Activated CD4-positive, alpha-beta memory T cell treated with anti-CD3 and anti-CD28 coated beads, Interleukin-2, amount 10 ng/mL, durations not matched to agents 7 days and 5 days (primary cell): ENCODE results near the gene MED17. TPM values are rescaled to one million over a fixed set of nuclear protein-coding genes. Genes with fewer than 3 reads are reported as not detected.
A peak's percentile ranks its signal among the peaks of the same experiment; 100 is the strongest.
"Not testable (repeated sequence)": the region's sequence is repeated elsewhere in the genome, so short reads cannot be mapped to it uniquely, and the experiment has no call there.

ENCODE experiments used
- CTCF ChIA-PET: fragments of 350-600 bp; sonication (Branson Sonifier 250); formaldehyde crosslinking; loops from one replicate; lab custom pipeline; 2021; ENCODE audit warnings: antibody characterized with exemption, inconsistent platforms; lab: Charles Lee
- POLR2A ChIA-PET: fragments of 350-600 bp; sonication (Branson Sonifier 250); formaldehyde crosslinking; loops from one replicate; lab custom pipeline; 2021; ENCODE audit warnings: antibody characterized with exemption; lab: Charles Lee
- DNase-seq: peaks from one replicate; pipeline ENCODE4 v3.0.0-alpha.2; 2020
- H3K27ac Mint-ChIP-seq: one replicate; pipeline ENCODE4 v1.8.0; 2021; ENCODE audit warnings: mild to moderate bottlenecking, mixed read lengths
- H3K27me3 Mint-ChIP-seq: one replicate; pipeline ENCODE4 v1.8.0; 2021; ENCODE audit warnings: mixed read lengths
- H3K36me3 Mint-ChIP-seq: one replicate; pipeline ENCODE4 v1.8.0; 2021; ENCODE audit warnings: low read depth, mixed read lengths
- H3K4me1 Mint-ChIP-seq: one replicate; pipeline ENCODE4 v1.8.0; 2021; ENCODE audit warnings: mixed read lengths
- H3K4me3 Mint-ChIP-seq: one replicate; pipeline ENCODE4 v1.8.0; 2021; ENCODE audit warnings: mild to moderate bottlenecking, mixed read lengths
- H3K9me3 Mint-ChIP-seq: one replicate; pipeline ENCODE4 v1.8.0; 2021; ENCODE audit warnings: mixed read lengths
- total RNA-seq, 2 experiments: library from RNA; stranded (reverse); gene quantifications; one replicate each; pipeline ENCODE4 v1.2.3, GENCODE V29; 2021

MED17 gene
- total RNA-seq, 2 experiments from 2014 or later = 40.6 to 42.9 TPM

DNA sequence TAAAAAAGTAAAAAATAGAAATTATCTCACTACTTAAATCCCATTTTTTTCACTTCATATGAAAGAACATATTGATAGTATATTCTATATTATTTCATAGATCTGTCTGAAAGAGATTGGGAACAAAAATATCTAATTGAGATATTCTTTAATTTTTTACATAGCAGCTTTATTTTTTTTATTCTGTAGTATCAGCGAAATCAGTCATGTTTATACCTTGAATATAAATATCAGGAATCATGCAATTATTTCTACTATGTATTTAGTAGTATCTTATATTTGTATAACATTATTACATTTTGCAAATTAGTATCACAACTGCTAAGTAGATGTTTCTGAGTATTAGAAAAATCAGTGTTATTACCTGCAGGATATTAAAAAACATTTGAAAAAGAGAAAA lies 22.2 kb upstream of the MED17 start:
- ChIA-PET POLR2A (interaction anchor here (0.9 to 1.9 kb wide), 3 partner anchors 20 to 22 kb away, joined by 3 to 5 read pairs (median 4); partner anchors contain the start of genes C11orf54, MED17 and TAF1D), CTCF (no interaction called here)
- no peak for DNase-seq

DNA sequence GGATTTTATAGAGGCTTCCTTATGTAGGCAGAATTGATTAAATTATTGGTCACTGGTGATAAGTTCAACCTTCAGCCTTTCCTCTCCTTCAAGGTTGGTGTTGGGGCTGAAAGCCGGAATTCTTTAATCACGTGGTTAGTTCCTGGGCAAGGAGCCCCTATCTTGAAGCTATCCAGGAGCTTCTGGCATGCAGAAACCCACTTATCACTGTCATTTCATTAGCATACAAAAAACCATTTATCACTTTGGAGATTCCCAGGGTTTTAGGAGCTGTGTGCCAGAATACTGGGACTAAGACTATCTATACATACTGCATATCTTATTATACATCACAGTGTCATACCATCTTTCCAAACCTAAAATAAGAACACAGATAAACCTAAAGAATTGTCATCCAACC lies 18.5 kb upstream of the MED17 start:
- Mint-ChIP-seq H3K4me3 (no peak overlapping the region), H3K4me1 (no peaks in the 10 kb centered on the region), H3K9me3 (peaks cover 13% of the 10 kb centered on the region), H3K36me3 (peaks cover 42% of the 10 kb centered on the region), H3K27me3 (no peaks in the 10 kb centered on the region), H3K27ac (no peak overlapping the region)
- DNase-seq = no peak
- POLR2A ChIA-PET = interaction anchor here (0.9 to 2.2 kb wide), 2 partner anchors 10 to 18 kb away, joined by 3 to 8 read pairs; partner anchors contain the start of gene MED17
- CTCF ChIA-PET = interaction anchor here (0.6 kb wide), 1 partner anchor 27 kb away, joined by 3 read pairs; no protein-coding TSS in a partner anchor

More for the DNA sequence above, 22.2 kb upstream of the MED17 start:
- Mint-ChIP-seq H3K27ac (no peak overlapping the region), H3K27me3 (no peaks in the 10 kb centered on the region), H3K36me3 (peaks cover 51% of the 10 kb centered on the region), H3K4me3 (no peak overlapping the region), H3K4me1 (no peaks in the 10 kb centered on the region), H3K9me3 (peaks cover 8% of the 10 kb centered on the region)

DNA sequence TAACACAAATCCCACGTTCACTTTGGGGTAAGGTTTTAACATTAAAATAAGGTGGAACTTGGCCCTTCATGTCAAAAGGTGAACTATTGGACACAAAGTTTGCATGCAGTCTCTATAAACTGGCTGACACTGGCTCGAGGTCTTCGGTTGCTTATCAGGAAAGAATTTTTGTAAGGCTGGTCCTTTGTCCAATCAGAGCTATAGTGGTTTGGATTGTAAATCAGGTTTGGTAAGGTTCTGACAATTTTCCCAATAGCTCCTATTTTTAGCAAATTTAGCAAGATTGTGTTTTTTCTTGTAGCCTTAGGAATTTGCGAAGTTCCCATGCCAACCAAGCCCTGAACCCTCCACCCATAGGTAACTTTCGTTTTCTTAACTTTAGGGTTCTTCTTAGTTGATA lies 17.6 kb upstream of the MED17 start:
- H3K27me3 Mint-ChIP-seq = no peaks in the 10 kb centered on the region
- peaks cover 35% of the 10 kb centered on the region for H3K36me3 Mint-ChIP-seq
- CTCF ChIA-PET = no interaction called here
- H3K4me1 Mint-ChIP-seq = no peaks in the 10 kb centered on the region
- H3K4me3 Mint-ChIP-seq = no peak overlapping the region
- POLR2A ChIA-PET = interaction anchor here (2.2 kb wide), 1 partner anchor 9 kb away, joined by 8 read pairs; no protein-coding TSS in a partner anchor
- no peak for DNase-seq
- peaks cover 13% of the 10 kb centered on the region for H3K9me3 Mint-ChIP-seq
- H3K27ac Mint-ChIP-seq = no peak overlapping the region

DNA sequence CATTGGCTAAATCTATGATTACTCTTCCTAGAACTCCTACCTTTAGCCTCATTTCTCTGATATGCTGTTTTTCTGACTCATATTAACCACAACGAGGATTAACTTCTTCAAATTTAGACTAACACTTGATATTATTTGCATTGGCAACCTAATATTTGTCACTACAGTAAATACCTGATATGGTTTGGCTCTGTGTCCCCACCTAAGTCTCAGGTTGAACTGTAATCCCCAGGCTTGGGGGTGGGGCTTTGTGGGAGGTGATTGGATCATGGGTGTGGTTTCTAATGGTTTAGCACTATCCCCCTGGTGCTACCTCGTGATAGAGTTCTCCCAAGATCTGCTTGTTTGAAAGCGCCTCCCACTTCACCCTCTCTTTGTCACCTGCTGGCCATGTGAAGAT lies 17.1 kb upstream of the MED17 start:
- POLR2A ChIA-PET = interaction anchor here (1.9 kb wide), 1 partner anchor 17 kb away, joined by 9 read pairs; the partner anchor contains the start of gene MED17
- no peak overlapping the region for H3K27ac Mint-ChIP-seq

DNA sequence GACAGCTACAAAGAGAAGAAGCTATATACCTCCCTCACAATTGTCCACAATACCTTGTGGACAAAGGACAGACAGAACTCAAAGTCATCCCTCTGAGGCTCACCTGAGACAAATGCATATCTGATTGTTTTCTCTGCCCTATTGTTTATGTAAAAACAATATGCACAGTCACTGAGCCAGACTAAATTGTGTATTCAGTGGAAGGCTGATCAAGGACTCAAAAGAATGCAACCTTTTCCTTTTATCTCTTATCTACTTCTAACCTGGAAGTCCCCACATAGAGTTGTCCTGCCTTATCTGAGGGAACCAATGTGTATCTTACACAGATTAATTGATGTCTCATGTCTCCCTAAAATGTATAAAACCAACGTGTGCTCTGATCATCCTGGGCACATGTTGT lies 13.9 kb upstream of the MED17 start:
- Mint-ChIP-seq H3K4me3 (no peak overlapping the region), H3K36me3 (peaks cover 37% of the 10 kb centered on the region), H3K27me3 (no peaks in the 10 kb centered on the region), H3K27ac (no peak overlapping the region), H3K4me1 (no peaks in the 10 kb centered on the region), H3K9me3 (peaks cover 13% of the 10 kb centered on the region)
- DNase-seq = no peak
- CTCF ChIA-PET = no interaction called here
- POLR2A ChIA-PET = no interaction called here

More for the DNA sequence above, 17.1 kb upstream of the MED17 start:
- Mint-ChIP-seq H3K27me3 (no peaks in the 10 kb centered on the region), H3K36me3 (peaks cover 35% of the 10 kb centered on the region), H3K9me3 (peaks cover 13% of the 10 kb centered on the region), H3K4me1 (no peaks in the 10 kb centered on the region), H3K4me3 (no peak overlapping the region)
- CTCF ChIA-PET = no interaction called here
- no peak for DNase-seq

DNA sequence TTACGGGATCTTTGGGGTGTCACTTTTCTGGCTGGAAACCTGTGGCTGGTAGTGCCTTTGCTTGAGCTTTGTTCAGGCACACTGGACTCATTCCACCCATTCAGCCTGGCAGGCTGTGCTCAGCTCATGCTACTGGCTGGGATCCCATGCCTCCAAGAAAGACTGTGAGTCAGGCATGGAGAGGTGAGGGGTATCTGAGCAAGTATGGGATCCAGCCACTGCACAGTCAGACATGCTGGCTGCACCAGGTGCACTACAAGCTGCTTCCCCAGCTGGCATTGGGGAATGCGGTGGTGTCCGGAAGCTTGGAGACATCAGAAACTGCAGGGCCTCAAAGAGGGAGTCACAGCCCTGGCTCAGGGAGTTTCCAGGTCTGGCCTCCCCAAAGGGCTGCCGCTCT lies 12.0 kb upstream of the MED17 start:
- Mint-ChIP-seq H3K27me3 (no peaks in the 10 kb centered on the region), H3K27ac (no peak overlapping the region), H3K9me3 (peaks cover 3% of the 10 kb centered on the region), H3K4me3 (no peak overlapping the region), H3K36me3 (peaks cover 18% of the 10 kb centered on the region), H3K4me1 (no peaks in the 10 kb centered on the region)
- ChIA-PET CTCF (no interaction called here), POLR2A (interaction anchor here (0.8 to 1.5 kb wide), 2 partner anchors 31 to 32 kb away, joined by 3 to 4 read pairs; partner anchors contain the start of genes C11orf54 and TAF1D)
- DNase-seq = no peak

DNA sequence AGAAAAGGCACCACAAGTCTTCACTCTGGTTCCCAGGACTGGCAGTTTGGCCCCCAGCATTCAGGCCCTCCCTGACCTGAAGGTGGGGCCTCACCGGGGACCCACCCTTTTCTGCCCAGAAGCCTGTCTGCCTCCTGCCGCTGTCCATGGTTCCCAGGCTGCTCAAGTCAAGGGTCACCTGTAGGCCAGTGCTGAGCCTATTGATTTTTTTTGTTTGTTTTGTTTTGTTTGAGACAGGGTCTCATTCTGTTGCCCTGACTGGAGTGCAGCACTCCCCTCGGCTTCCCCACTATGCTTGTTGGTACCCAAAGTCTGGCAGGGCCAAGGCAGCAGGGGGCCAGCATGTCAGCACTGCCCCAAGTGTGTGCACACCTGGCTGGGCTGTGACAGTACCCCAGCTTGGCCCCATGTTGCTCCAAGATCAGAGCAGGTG lies 11.0 kb upstream of the MED17 start:
- Mint-ChIP-seq H3K9me3 (peaks cover 4% of the 10 kb centered on the region), H3K4me3 (no peak overlapping the region), H3K4me1 (no peaks in the 10 kb centered on the region), H3K27me3 (no peaks in the 10 kb centered on the region), H3K36me3 (peaks cover 13% of the 10 kb centered on the region), H3K27ac (no peak overlapping the region)
- CTCF ChIA-PET = no interaction called here
- DNase-seq = no peak
- POLR2A ChIA-PET = interaction anchor here (1.5 to 2.0 kb wide), 2 partner anchors 10 to 32 kb away, joined by 4 to 8 read pairs; partner anchors contain the start of genes C11orf54, MED17 and TAF1D

DNA sequence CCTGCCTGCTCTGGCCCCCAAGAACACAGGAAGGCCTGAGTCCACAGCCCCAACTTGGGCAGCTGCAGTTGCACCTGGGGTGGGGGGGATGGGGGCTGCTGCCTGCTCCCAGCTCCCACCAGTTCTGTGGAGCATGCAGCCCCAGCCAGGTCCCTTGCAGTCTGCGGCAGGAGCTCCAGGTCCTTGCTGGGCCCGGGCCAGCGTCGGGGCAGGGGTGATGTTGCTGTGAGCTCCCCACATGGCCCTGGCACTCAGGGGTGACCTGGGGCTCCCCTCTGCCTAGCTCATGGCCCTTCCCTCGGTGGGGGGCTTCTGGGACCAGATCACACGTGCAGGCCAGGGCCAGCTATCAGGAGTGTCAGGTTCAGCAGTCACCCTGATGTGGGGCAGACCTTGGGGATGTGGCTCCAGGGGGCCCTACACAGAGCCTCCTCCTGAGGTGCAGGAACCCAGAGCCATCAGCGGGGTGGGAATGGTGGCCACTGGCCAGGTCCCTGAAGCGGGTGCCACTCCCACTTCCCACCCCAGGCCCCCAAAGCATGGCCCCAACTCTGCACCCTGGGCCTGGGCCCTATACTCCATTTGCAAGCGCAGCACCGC lies 10.4 kb upstream of the MED17 start:
- H3K36me3 Mint-ChIP-seq = peaks cover 6% of the 10 kb centered on the region
- H3K27ac Mint-ChIP-seq = no peak overlapping the region
- no peak for DNase-seq
- H3K27me3 Mint-ChIP-seq = no peaks in the 10 kb centered on the region
- H3K4me3 Mint-ChIP-seq = no peak overlapping the region
- ChIA-PET CTCF (no interaction called here), POLR2A (interaction anchor here (1.5 to 2.0 kb wide), 2 partner anchors 9 to 32 kb away, joined by 4 to 8 read pairs; partner anchors contain the start of genes C11orf54, MED17 and TAF1D)
- peaks cover 2% of the 10 kb centered on the region for H3K9me3 Mint-ChIP-seq
- H3K4me1 Mint-ChIP-seq = no peaks in the 10 kb centered on the region

DNA sequence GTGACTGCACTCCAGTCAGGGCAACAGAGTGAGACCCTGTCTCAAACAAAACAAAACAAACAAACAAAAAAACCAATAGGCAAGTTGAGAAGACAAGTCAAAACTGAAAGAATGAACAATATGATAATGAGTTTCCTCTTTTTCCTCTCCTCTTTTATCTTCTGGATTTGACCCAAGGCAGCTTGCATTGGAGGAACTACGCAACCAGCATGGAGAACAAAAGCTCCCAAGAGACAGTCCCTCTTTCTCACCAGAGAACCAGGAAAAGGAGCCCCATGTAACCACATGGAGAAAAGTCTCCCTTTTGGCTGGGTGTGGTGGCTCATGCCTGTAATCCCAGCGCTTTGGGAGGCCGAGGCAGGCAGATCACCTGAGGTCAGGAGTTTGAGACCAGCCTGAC lies 9.5 kb upstream of the MED17 start:
- CTCF ChIA-PET, H3K27ac Mint-ChIP-seq: not testable (repeated sequence)
- POLR2A ChIA-PET = interaction anchor here (2.0 to 2.6 kb wide), 2 partner anchors 8 to 9 kb away, joined by 8 read pairs; partner anchors contain the start of gene MED17

DNA sequence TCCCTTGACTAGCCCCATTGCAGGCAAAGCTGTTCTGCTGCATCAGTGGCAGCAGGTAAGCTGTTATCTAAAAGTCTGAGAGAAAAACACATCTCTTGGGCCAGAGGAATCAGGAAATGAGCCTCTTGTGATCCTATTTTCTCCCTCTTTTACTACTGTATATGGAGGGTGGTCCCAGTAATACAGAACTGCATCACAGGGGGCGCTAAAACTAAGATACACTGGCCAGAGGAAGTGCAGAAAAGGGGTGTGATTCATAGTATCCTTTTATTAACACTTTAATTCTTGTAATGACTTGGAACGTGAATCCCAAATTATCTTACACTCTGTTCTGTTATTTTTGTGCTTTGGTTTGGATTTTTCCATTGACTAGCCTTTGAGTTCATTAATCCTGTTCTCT lies 8.8 kb upstream of the MED17 start:
- H3K9me3 Mint-ChIP-seq = peaks cover 2% of the 10 kb centered on the region
- no peaks in the 10 kb centered on the region for H3K27me3 Mint-ChIP-seq
- no peaks in the 10 kb centered on the region for H3K4me1 Mint-ChIP-seq
- ChIA-PET POLR2A (interaction anchor here (2.6 kb wide), 1 partner anchor 10 kb away, joined by 8 read pairs; no protein-coding TSS in a partner anchor), CTCF (no interaction called here)
- H3K4me3 Mint-ChIP-seq = no peak overlapping the region
- no peak overlapping the region for H3K27ac Mint-ChIP-seq
- peaks cover 12% of the 10 kb centered on the region for H3K36me3 Mint-ChIP-seq
- no peak for DNase-seq

More for the DNA sequence above, 9.5 kb upstream of the MED17 start:
- not testable (repeated sequence) for H3K27me3 Mint-ChIP-seq, H3K9me3 Mint-ChIP-seq, H3K4me3 Mint-ChIP-seq, DNase-seq, H3K36me3 Mint-ChIP-seq, H3K4me1 Mint-ChIP-seq

DNA sequence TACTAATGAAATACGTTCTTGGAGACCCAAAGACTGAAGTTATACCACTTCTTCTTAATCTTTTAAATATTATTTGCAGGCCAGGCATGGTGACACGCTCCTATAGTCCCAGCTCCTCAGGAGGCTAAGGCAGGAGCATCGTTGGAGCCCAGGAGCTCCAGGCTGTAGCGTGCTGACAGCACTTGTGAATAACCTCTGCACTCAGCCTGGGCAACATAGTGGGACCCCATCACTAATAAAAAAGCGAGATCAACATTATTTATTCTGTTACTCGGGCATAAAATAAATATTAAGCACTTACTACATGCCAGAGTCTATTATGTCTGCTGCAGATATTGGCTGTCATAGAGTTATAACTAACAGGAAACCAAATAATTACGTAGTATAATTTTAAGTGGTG lies 720 bp upstream of the MED17 start:
- ChIA-PET POLR2A (interaction anchor here (0.8 to 9.1 kb wide), 24 partner anchors 9 to 761 kb away, joined by 3 to 325 read pairs (median 5); partner anchors contain the start of genes C11orf54, CEP295, FUT4 and PANX1), CTCF (interaction anchor here (0.8 to 3.8 kb wide), 6 partner anchors 15 to 345 kb away, joined by 3 to 47 read pairs (median 4); partner anchors contain the start of genes C11orf54, PANX1 and TAF1D)
- H3K27me3 Mint-ChIP-seq = no peaks in the 10 kb centered on the region
- DNase-seq = no peak
- H3K27ac Mint-ChIP-seq = peak overlapping the region; percentile 90
- peaks cover 46% of the 10 kb centered on the region for H3K4me1 Mint-ChIP-seq
- peak overlapping the region; percentile 97 for H3K4me3 Mint-ChIP-seq
- H3K36me3 Mint-ChIP-seq = peaks cover 43% of the 10 kb centered on the region
- H3K9me3 Mint-ChIP-seq = no peaks in the 10 kb centered on the region

DNA sequence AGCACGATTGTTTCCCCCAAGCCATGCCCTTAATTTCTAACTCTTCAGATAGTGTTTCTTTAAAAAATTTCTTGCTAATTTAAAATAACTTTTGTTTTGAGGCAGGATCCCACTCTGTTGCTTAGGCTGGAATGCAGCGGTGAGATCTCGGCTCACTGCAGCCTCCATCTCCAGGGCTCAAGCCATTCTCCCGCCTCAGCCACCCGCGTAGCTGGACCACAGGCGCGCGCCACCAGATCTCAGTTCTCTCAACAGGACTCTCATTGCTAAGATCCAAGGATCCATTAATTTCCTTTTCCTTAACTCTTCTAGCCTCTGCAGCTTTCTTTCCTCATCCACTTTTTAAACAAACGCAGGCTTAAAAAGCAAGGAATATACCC lies 327 bp upstream of the MED17 start:
- Mint-ChIP-seq H3K27me3 (no peaks in the 10 kb centered on the region), H3K9me3 (no peaks in the 10 kb centered on the region), H3K4me3 (peak overlapping the region; percentile 97), H3K27ac (peak overlapping the region; percentile 90), H3K4me1 (peaks cover 48% of the 10 kb centered on the region), H3K36me3 (peaks cover 45% of the 10 kb centered on the region)
- ChIA-PET POLR2A (interaction anchor here (0.7 to 9.1 kb wide), 28 partner anchors 9 to 1310 kb away, joined by 3 to 325 read pairs (median 5); partner anchors contain the start of genes ANKRD49, C11orf54, CEP295 and FUT4), CTCF (interaction anchor here (0.8 to 3.8 kb wide), 8 partner anchors 15 to 345 kb away, joined by 3 to 47 read pairs (median 4); partner anchors contain the start of genes C11orf54, CEP295, PANX1 and TAF1D)
- no peak for DNase-seq

DNA sequence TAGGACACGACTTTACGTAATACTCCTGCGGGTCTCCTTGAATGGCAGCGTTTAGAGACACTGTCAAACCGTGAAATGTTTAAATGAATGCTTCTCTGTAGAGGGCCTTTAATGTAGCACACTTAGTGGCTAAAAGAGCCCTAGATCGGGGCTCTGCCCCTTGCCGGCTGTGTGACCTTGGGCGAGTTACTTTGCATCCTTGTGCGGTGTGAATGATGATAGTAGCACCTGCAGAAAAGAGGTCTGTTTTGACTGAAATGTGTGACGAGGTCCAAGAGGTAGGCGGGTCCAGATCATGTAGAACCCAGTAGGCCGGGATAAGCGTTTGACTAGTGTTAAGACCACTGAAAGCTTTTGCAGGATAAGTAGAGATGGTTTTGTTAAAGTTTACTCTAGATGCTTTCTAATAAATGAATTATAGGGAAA lies 866 bp downstream of the MED17 start:
- Mint-ChIP-seq H3K9me3 (no peaks in the 10 kb centered on the region), H3K27me3 (no peaks in the 10 kb centered on the region), H3K36me3 (peaks cover 53% of the 10 kb centered on the region), H3K4me3 (peak overlapping the region; percentile 97), H3K27ac (peak overlapping the region; percentile 90), H3K4me1 (peaks cover 50% of the 10 kb centered on the region)
- DNase-seq = no peak
- POLR2A ChIA-PET = interaction anchor here (0.7 to 9.1 kb wide), 3 partner anchors 10 to 46 kb away, joined by 3 to 325 read pairs (median 4); partner anchors contain the start of genes C11orf54 and TAF1D
- CTCF ChIA-PET = interaction anchor here (1.1 kb wide), 1 partner anchor 44 kb away, joined by 9 read pairs; the partner anchor contains the start of genes C11orf54 and TAF1D
